ENCODE measurements around the gene ARHGEF6.

The ARHGEF6 gene

DNA sequence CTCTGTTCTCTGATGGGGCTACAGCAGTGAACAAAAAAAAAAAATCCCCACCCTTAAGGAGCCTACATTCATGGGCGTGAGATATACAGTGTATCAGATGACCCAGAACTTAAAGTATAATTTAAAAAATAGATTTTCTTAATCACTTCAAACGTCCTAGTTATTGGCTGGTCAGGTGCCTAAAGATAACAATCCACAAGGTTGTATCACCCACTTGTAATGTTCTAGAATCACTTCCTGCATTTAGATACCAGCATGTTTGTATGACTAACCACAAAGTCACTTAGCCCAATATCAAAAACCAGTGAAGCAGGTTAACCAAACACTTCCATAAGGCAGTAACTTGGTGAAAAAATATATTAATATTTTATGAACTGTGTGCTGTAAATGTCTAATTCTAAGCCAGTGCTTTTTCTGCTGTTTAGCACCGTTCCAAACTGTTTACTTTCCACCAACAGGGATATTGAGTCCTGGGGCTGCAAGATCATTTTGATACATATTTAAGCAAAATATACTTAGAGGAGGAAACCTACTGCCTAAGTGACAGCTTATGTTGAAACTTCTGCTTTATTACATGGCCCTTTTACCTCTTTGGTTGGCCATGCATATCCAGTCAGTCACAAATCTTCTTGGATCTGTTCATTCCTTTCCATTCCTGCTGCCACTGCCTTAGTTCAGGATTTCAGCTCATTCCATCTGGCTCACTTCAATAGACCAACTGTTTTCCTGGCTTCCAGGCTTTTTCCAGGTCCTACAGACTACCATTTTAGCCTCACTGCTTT, 89.5 kb downstream of the ARHGEF6 start:
- DNase-seq, result peak; percentile 43

DNA sequence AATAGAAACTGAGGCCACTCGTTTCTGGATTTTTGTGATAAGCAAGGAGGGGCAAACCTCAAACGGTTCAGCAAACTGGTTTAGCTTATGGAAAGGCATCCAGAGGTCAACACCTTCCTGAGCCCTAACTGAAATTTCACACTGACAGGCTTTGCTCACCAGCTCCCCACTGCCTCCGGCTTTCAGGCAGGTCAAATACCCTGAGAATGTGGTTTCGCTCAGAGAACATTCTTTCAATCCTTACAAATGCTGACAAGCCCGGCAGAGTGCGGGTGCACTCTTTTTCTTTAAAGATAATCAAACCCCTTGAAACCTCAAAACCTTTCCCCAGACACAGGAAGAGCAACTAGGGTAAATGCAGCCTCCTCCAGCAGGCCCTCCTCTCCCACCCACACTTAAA, 91.3 kb downstream of the ARHGEF6 start:
- peak; percentile 79 for DNase-seq

DNA sequence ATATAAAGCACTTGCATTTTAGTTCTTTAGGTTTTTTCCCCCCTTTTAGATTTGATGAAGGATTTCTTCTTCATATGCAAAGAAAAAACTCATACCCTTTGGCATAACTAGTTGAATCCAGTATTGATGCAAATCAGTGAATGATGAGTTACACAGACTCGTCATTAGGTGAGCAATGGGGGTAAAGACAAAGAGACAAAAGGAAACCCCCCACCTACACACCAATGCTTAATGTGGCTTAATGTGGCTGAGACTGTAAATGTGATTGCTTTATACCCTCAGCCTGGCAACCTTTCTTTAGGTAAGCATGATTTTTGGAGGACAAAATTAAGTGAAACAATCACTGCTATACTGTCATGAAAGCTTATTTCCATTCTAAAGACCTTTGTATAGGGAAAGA, 93.3 kb downstream of the ARHGEF6 start:
- DNase-seq, result no peak

DNA sequence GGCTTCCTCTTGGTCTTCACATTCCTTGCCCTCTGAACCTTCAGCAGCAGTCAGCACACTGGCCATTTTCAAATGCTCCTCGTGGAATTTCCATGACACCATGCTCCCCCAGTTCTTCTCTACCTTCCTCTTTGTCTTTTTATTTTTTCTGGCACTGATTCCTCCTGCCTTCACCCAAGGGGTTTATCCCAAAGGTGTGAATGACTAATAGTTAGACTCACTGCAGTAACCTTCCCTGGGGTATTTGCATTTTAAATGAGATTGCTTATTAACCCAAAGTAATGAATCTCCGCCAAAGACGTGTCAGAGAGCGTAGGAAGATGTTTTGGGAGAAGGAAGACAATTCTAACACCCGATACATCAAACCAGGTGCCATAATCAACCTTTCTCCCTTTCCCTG, 96.6 kb downstream of the ARHGEF6 start:
- DNase-seq, result no peak

DNA sequence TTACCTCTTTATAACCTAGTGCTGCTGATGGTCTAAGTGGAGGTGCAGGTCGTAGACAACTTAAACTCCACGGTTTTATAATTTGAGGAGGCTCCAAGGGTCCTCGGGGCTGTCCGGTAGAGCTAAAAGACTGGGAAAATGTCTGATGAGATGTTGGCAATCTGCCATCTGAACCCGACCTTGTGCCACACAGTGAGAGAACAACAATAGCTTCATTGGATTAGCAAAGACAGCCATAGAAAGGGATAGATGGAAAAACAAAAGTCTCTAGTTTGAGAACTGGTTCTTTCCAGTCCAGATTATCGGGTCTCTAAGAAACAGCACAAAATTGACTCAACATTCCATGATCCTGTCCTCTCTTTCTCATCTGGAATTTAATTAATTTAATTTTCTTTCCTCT, 101.2 kb downstream of the ARHGEF6 start:
- DNase-seq, result no peak

DNA sequence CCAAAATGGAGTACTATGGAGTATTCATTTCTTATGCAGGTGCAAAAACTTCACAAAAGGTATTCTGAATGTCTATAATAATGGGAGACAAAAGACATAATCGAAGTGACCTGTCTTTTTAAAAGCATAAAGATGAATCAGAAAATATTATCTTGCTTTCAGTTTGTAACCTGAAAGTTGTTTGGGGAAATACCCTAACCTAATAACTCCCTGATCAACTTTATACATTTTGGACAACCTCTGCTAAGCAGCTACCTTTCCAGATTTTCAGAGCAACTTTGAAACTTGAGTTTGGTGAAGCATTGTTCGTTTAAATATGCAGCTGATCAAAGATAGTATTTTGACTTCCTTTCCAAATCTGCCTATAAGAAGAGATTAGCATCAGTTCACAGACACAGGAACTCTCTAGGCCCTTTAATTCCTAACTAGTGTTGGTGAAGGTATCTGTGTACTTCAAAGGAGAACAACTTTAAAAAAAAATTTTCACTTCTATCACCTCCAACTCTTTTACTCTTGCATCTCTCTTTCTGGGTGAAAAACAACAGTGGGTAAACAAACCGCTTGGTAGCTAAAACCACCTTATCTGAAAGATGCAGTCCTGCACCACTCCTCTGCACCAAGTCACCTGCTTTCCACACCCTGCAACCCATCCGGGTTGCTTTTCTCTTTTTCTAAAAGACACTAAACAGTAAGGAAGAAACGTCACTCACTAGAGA, 106.3 kb downstream of the ARHGEF6 start:
- no peak for DNase-seq

DNA sequence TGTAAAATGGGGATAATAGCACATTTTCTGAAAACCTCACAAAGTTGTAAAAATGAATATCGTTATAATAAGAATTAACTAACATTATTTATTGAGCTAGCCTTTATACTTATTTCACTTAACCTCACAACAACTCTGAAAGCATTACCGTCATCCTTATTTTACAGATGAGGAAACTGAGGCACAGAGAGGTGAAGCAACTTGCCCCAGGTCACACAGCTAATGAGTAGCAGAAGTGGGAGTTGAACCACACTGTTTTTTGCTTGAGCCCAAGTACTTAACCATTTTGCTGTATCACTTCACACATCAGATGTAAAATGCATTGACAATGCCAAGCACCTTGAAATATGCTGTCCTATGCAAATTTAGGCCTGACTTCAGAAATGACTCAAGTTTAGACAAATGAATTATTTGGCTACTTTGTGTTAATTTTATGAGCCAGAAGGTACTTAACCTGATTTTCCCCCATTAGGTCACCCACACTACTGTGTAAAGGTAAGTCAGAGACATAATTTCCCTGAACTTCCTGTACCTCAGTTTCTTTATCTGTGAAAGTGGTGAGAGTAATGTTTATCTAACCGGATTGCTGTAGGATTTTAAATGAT, 109.6 kb downstream of the ARHGEF6 start:
- DNase-seq, result no peak

DNA sequence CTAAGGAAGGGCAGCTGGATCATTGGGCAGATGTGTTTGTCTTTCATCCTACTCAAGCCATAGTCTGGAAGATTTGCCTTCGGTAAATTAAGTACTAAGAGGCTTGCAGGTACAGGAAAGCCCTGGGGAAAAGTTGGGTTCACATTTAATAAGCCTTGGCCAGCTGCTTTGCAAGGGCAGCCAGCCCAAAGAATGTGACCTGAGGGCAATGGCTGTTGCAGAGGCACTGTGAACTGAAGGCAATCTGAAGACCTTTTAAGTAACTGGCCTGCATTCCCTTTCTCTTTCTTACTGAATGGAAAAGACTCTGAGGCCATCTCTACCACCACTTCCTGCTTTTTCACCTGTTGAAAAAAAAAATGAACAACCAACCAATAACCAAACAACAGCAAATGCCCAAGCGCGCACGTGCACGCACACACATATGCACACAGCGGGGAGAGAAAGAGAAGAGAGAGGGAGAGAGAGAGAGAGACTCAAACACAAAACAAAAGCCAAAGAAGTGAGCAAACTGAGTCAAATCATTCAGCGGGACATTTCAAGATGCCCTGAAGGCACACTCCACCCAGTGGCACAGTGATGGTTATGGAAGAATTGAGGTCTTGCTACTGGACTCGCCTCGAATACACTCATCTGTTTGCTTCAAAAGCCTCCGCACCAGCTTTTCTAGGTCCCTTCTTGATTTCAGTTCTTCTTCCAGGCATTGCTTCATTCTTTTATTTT, 113.1 kb downstream of the ARHGEF6 start:
- no peak for DNase-seq

DNA sequence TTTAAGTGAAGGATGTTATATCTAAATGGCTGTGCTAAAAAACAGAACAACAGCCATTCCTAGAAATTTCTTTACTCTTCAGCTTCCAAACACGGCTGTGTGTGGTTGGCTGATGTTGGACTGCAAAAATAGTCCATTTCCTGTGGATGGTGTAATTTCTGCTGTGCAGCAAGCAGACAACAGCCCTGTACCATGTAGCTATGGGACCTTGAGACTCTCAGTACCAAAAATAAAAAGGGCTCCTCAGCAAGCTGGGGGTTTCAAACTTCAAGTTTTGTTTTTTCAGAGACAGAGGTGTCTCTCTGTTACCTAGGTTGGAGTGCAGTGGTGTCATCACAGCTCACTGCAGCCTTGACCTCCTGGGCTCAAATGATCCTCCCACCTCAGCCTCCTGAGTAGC, 114.6 kb downstream of the ARHGEF6 start:
- DNase-seq, result no peak

DNA sequence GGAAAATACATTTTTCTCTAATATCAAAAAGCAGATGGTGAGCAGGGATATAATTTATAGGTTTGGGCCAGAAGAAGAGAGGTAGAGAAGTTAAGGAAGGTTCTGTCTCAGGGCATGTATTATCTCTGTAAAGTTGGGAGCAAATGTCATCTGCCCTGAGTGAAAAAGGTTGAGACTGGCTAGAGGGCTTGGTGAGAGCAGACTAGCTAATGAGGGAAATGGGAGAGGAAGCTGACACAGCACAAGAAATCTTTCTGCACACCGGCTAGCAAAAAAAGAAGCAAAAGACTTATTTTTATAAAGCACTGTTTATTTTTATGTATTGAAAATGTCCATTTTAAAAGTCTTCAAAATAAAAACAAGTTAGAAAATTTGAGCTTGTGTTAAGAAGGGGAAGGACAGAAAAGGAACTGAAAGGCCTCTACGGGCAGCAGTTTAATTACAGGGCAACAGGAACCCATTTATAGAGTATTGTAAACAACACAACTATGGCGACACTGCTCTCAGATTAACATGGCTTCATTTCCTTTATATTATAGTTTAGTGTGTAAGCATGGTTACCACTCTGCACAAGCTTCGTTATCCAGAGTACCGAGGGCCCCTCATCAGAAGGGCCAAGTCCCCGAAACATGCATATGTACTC, 115.4 kb downstream of the ARHGEF6 start:
- DNase-seq, result no peak

DNA sequence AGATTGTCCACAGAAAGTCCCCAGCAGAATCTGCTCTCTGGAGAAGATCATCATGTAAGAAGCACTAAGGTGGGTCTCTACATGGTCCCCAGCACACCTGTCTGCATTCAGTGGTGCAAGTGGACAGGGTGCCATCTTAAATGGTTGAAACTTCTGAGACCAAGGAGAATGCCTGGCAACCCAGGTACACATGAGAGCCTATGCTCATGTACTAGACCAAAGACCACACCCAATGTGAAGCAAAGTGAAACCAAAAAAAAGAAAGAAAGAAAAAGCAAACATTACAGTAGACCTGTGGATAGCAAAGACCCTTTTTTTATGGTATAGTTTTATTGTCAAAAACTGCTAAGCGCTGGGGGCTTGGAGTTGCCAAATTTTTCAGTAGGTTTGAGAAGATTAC, 117.8 kb downstream of the ARHGEF6 start:
- DNase-seq, result no peak

DNA sequence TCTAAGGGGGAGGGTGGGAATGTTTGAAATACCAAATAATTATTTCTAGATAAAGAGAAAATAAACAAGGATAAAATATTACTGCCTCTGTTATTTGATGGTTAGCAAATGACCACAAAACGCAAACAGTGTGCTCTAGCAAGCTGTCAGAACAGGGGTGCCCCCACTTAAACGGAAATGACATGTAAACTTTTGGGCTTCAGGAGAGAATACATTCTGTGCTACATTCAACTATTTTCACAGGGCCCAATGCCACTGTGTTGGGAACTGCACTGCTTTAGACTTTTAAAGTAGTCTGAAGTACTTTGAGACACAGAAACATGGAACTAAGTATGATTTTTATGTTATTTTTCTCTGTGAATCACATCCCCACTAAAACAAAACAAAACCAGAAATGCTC, 118.6 kb downstream of the ARHGEF6 start:
- DNase-seq, result no peak

DNA sequence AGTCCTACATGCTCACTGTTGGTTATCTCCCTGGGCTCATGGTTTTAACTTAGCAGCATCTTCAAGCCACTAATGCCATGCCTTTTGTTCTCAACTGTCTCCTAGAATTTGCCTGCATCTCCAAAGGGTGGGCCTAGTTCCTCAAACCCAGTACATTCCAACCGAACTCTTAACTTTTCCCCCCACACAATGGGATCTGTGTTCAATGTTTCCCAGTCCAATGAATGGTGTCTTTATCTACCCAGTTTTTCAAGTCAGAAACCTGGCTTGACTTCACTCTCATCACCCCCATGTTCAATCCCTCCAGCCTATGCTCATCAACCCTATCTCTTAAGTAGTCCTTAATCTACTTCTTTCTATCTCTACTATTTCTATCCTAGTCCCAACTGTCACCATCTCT, 119.8 kb downstream of the ARHGEF6 start:
- no peak for DNase-seq

DNA sequence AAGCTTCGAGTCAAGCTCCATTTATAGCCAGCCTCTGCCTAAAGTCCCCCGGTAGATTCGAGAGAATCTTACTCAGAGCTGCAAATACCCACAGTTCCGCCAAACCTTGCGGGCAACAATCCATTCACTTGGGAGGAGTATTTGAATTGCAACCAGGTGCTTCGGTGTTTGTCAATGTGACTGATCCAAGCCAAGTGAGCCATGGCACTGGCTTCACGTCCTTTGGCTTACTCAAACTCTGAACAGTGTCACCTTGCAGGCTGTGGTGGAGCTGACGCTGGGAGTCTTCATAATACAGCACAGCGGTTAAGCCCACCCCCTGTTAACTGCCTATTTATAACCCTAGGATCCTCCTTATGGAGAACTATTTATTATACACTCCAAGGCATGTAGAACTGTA, 121.6 kb downstream of the ARHGEF6 start:
- DNase-seq, result no peak

DNA sequence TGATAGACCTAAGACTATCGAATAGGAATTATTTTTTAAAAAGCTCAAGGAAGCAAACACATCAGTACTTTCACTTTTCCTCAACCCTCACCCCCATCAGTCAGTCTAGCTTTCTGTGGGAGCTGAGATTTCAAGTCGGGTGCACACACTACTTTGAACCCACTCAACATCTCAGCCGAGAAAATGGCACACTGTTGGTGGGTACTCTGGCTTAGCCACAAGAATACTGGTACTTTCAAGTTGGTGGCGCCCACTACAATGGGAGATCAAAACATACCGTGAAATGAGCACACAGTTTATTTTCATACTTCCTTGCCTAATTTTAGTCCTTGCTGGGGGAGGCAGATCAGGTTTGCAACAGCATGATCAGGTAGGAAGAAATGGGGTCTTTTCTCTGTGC, 122.6 kb downstream of the ARHGEF6 start:
- no peak for DNase-seq

DNA sequence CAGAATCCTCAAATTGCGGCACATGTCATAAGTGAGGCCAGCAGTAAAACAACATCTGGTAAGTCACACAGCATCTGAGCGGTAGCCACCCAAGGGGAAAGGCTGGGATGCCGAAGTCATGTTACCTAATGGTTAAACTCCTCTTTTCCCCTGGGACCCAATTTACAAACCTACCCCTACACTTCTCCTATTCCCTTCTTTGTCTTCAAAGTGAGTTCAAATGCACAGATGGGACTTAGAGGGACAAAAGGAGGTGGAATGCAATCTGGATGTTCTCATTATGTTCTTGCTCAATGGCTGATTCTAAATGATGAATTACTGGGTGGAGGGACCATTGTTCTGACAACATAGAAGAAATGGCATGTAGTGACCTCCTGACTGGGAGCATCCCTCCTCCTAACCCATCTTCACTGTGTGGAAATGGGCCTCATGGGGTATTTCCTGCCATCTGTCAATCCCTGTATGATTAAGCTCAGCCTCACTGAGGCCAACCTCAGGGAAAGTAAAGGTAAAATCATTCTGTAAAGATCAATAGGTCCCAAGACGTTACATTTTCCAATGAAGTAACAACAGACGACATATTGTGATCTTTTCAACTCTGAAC, 124.3 kb downstream of the ARHGEF6 start:
- no peak for DNase-seq

DNA sequence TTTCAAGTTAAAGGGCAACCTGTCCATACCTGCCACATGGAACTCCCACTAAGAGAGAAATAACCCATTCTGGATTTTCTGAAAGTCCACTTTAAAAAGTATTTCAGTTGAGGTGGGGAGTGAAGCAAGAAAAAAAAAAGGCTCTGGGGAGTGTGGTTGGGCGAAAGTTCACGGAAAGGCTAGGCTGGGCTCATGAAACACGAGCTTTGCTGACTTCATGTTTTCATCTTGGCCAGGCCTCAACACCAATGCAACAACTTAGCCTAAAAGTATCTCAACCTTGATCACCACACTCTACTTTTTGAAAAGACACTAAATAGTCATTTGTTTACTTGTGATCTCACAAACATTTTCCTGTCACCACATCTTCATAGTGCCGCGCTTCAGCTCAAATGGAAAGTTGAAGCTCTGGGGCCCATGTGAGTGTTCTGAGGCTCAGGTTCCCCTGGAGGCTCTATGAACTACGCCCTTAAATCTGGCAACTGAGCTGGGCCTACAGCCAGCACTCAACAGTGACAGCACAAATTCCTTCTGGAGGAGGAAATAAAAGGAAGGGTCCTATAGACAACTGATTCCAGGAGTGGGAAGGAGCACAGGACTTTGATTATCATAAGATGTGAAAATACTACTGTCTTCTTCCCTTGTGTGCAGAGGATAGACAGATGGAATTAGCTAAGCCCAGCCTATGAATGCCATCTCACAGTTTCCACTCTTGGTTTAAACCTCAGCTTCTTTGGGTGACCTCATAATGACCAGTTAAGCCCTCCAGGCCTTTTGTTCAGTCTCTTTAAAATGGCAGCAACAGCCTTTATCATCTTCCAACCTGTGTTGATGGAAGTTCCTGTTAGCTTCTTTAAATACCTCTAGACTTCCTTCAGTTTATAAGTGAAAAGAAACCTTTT, 127.7 kb downstream of the ARHGEF6 start:
- no peak for DNase-seq

DNA sequence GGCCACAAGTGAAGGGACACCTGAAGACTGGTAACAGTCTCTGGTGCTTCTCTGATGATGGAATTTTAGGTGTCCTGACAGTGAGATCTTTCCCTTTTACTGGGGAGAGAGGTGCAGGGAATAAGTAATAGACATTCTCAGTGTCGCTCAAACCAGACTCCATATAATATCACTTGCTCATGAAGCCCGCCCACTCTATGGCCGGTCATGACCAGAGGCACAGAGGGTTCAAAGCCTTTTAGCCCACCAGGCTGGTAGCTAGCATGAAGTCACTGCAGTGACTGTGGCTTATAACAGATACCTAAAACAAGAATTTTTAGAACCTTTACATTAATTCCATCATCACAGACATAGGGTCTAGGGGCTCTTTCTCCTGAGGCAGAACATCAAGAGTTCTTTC, 129.9 kb downstream of the ARHGEF6 start:
- DNase-seq, result no peak

DNA sequence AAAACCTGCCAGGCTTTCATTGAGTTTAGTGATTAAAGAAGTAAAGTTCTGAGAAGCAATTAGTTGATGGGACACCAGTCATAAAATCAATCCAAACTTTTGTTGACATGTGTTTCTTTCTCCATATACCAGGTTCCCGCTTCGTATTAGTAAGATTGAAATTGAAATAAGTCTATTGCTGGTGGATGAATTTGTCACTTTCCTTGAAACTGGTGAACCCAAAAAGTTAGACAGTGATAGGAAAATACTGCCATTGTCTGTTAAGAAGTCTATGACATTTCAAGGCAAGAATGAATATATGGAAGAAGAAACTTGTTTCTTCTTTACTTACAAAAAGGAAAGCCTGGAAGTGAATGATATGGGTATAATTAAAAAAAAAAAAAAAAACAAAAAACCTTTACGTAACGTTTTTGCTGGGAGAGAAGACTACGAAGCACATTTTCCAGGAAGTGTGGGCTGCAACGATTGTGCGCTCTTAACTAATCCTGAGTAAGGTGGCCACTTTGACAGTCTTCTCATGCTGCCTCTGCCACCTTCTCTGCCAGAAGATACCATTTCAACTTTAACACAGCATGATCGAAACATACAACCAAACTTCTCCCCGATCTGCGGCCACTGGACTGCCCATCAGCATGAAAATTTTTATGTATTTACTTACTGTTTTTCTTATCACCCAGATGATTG, 132.9 kb downstream of the ARHGEF6 start, which contains the start of gene CD40LG:
CD40LG (plus strand) TSS at position 482 of the 684 bp plus-strand sequence; CDS start at position 573, 91 bp downstream.
- DNase-seq, result no peak

DNA sequence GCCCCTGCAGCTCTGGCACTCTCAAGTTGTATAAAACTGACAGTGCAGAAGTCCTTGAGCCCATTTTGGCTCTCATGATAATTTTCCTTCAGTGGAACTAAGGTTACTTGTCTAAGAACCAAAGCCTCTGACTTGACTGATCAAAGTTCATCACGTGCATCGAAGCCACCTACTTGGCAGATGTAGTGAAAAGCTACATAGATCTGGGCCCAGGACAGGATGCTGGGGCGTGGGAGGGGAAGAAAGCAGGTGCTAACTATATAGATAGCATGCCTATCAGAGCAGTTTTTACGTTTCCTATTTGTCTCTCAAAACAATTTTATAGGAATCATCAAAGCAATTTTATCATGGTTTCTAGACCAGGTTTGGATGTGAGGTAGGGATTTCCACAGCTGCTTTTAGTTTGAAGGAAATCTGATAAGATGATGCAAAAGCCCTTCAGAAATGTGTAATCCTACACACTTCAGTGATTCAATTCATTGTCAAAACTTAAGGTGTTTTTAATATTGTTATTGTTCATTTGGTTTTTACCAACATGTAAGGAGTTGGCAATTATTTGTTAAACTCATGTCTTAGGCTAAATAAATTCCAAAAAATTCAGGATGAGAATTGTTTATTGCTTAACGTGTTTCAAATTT, 134.0 kb downstream of the ARHGEF6 start:
- no peak for DNase-seq

Data from NCI-H226 (cell line).